Gastrocnemius medialis (tissue), 4 donors: Measurements from ENCODE around the gene KCMF1.

ENCODE experiments used
- POLR2A ChIP-seq, 2 donors: fragments of 450-650 bp; IDR thresholded peaks; one replicate each; pipeline ENCODE4 v1.6.1; 2017; ENCODE audit warnings: antibody characterized with exemption in 2 of 2, mild to moderate bottlenecking in 2 of 2, moderate library complexity in 2 of 2
- TF ChIP-seq, protein P1 (sequence below), 5 experiments: fragments of 450-650 bp in 3 of 5; fragments of 200-600 bp in 2 of 5; sonication (generic) in 2 of 5; IDR thresholded peaks in 4 of 5; conservative IDR thresholded peaks in 1 of 5; 1 replicate in 4 of 5; 2 replicates in 1 of 5; pipeline ENCODE4 v1.5.1; 2016 to 2019; ENCODE audit warnings: antibody characterized with exemption in 5 of 5, mild to moderate bottlenecking in 3 of 5, moderate library complexity in 3 of 5

DNA sequence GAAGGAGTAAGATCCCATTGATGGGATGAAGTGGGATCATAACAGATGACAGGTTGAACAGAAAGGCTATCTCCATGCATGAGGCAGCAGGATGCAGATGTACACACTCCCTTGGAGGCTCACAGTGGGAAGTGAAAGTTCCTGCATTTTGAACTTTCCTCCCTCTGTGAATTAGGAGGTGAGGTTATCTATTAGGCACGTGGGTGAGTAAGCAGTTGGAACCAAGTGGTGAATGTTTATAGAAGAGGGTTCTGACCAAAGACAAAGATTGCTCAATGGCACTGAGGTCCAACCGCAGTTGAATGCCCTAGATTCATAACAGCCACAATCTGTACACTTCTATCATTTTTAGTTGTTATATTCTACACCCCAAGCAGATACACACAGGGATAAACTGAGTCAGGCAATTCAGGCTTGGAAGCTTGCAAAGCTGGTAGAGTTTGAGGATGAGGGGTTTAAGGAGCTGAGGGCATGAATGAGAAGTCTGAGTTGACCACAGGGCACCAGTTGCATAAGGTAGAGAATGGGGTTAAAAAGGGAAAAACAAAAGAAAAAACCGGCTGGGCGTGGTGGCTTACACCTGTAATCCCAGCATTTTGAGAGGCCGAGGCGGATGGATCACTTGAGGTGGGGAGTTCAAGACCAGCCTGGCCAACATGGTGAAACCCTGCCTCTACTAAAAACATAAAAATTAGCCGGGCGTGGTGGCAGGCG, 7.1 kb upstream of the KCMF1 start:
- TF ChIP-seq, protein P1, sequence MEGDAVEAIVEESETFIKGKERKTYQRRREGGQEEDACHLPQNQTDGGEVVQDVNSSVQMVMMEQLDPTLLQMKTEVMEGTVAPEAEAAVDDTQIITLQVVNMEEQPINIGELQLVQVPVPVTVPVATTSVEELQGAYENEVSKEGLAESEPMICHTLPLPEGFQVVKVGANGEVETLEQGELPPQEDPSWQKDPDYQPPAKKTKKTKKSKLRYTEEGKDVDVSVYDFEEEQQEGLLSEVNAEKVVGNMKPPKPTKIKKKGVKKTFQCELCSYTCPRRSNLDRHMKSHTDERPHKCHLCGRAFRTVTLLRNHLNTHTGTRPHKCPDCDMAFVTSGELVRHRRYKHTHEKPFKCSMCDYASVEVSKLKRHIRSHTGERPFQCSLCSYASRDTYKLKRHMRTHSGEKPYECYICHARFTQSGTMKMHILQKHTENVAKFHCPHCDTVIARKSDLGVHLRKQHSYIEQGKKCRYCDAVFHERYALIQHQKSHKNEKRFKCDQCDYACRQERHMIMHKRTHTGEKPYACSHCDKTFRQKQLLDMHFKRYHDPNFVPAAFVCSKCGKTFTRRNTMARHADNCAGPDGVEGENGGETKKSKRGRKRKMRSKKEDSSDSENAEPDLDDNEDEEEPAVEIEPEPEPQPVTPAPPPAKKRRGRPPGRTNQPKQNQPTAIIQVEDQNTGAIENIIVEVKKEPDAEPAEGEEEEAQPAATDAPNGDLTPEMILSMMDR (IDR thresholded peaks at IDR 0.05 in 4 of 5, conservative IDR thresholded peaks at IDR 0.05 in 1 of 5), result no peak
- no peak for TF ChIP-seq POLR2A (IDR thresholded peaks at IDR 0.05)
